GM23248 (cell line): ENCODE data around the gene BPIFA1.

Experiments
- EZH2 ChIP-seq: fragments of 200-600 bp; sonication (generic); IDR thresholded peaks from 2 replicates; pipeline ENCODE4 v1.6.1; 2018; ENCODE audit warnings: antibody characterized with exemption, mild to moderate bottlenecking; ENCODE audit not compliant: insufficient read depth, poor library complexity, severe bottlenecking
- EZH2phosphoT487 ChIP-seq: fragments of 200-600 bp; sonication (generic); IDR thresholded peaks from 2 replicates; pipeline ENCODE4 v1.6.1; 2018; ENCODE audit warnings: antibody characterized with exemption, moderate library complexity, mild to moderate bottlenecking, low read depth; ENCODE audit not compliant: insufficient read depth

DNA sequence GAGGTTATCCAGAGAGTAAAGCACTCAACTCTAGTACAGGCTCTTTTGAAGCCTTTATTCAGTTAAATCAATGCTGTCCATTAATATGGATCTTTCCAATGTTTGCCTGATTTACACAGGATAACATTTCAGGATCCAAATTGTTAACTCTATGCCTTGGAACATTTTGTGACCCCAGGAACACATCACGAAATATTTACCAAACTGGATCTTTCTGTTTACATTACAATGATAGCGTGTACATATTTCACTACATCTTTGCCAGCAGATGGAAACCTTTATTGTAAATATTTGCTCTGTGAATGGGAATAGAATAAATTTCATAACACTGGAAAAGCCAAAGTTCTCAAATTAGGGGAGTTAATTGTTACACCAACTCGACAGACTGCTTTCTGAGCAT is 44.3 kb upstream of the BPIFA1 start:
- TF ChIP-seq EZH2phosphoT487 = no peak
- TF ChIP-seq EZH2 = no peak
